ENCODE measurements around the gene SRXN1.

SRXN1 gene

GRCh38 chr20:676315-676937 is 23.4 kb upstream of the SRXN1 start:
- TF ChIP-seq REST (IDR thresholded peaks at IDR 0.05; ENCODE audit: insufficient read depth in 1 of 2, low read depth in 2 of 2, low read length in 2 of 2) (peak in 1 of 2 experiments; percentile 33; a peak in 1 of 4 replicates), TAF1 (IDR thresholded peaks at IDR 0.05; ENCODE audit: borderline replicate concordance, insufficient read depth, low read length) (no peak)

DNA sequence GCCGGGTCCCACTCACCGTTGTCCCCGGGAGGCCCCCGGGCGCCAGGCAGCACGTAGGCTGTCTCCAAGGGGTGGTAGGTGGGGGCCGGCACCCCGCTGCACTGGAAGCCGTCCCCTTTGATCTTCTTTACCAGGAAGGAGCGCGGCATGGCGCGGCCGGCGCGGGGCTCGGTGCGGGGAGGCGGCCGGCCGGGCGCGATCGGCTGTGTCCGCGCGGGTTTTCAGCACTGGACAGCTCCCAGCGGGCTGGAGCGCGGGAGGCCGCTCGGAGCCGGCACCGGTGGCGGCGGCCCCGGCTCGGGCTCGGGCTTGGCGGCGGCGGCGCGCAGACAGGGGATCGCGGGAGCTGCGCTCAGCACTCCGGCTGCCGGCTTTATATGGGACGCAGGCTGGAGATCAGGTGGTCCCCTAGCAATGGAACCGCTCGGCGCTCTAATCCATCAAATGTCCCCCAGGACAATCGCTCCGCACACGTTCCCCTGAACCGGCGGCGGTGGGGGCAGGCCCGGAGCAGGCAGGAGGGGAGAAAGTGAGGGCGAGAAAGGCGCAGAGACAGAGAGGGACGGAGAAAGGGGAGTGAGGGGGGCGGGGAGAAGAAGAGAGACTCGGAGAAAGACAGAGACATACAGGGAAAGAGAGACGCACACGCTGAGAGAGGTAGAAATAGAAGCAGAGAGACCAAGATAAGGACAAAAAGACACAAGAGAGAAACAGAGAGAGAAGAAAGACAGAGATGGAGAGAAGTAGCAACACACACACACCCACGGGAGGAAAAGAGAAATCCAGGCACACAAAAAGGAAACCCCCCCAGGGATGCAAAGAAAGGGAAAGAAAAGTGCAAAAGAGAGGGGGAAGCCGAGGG is 22.7 kb upstream of the SRXN1 start, which contains the start of gene SCRT2:
Gene SCRT2, minus strand, starts transcription at position 350 of the 862 bp plus-strand sequence. Its CDS starts 201 bp downstream, at position 149.
- TF ChIP-seq POLR2AphosphoS5 (IDR thresholded peaks at IDR 0.05; ENCODE audit: low read depth, low read length) (no peak), REST (IDR thresholded peaks at IDR 0.05; ENCODE audit: insufficient read depth in 1 of 2, low read depth in 2 of 2, low read length in 2 of 2) (peak; percentile 90 to 98), SIN3A (IDR thresholded peaks at IDR 0.05; ENCODE audit: borderline replicate concordance, insufficient read depth, low read length) (peak; percentile 40; the same call in 1 of the 2 replicates), FOXP2 (optimal IDR thresholded peaks at IDR 0.05; ENCODE audit: borderline replicate concordance, extremely low read depth, extremely low read length, insufficient read depth) (no peak)

- TF ChIP-seq SIN3A (IDR thresholded peaks at IDR 0.05; ENCODE audit: borderline replicate concordance, insufficient read depth, low read length) (no peak), FOXP2 (optimal IDR thresholded peaks at IDR 0.05; ENCODE audit: borderline replicate concordance, extremely low read depth, extremely low read length, insufficient read depth) (no peak), REST (IDR thresholded peaks at IDR 0.05; ENCODE audit: insufficient read depth in 1 of 2, low read depth in 2 of 2, low read length in 2 of 2) (no peak), TAF1 (IDR thresholded peaks at IDR 0.05; ENCODE audit: borderline replicate concordance, insufficient read depth, low read length) (no peak), POLR2AphosphoS5 (IDR thresholded peaks at IDR 0.05; ENCODE audit: low read depth, low read length) (no peak)
These were observed 22.0 kb upstream of the SRXN1 start for GRCh38 chr20:675033-675452.

DNA sequence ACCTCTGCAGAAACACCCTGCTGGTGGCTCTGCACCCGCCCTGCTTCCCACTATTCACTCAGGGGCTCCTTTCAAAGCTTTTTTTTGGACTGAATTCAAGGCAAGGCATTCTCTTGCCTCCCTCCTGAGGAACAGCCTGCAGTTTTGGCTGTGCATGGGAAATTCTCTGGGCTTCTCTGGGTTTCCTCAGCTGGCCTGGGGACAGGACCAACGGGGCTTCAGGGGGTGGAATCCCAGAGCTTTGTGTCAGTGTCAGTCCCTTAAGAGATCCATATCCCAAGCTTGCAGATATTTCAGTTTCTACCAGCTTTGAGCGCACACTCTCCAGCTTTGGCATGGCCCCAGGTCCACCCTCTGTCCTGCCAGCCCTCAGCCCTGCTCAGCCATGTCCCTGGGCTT is 20.6 kb upstream of the SRXN1 start:
- TF ChIP-seq FOXP2 (optimal IDR thresholded peaks at IDR 0.05; ENCODE audit: borderline replicate concordance, extremely low read depth, extremely low read length, insufficient read depth) (no peak), SIN3A (IDR thresholded peaks at IDR 0.05; ENCODE audit: borderline replicate concordance, insufficient read depth, low read length) (no peak), POLR2AphosphoS5 (IDR thresholded peaks at IDR 0.05; ENCODE audit: low read depth, low read length) (no peak), REST (IDR thresholded peaks at IDR 0.05; ENCODE audit: insufficient read depth in 1 of 2, low read depth in 2 of 2, low read length in 2 of 2) (no peak)
